MCF 10A (cell line): Measurements from ENCODE around the gene KDM4B. TPM values are rescaled to one million over a fixed set of nuclear protein-coding genes. Genes with fewer than 3 reads are reported as not detected.

Source experiments
- BruUV-seq: library from RNA; stranded (reverse); fragments of 400-500 nt; replicated peaks from 2 replicates; lab custom pipeline; 2021; lab: Mats Ljungman, UMichigan
- CTCF ChIA-PET: fragments of 300-600 bp; sonication (Branson Sonifier 250); formaldehyde crosslinking; extraction: SDS; loops from one replicate; lab custom pipeline; 2021; ENCODE audit warnings: antibody characterized with exemption, inconsistent platforms; lab: Yijun Ruan, JAX
- POLR2A ChIA-PET: fragments of 300-600, 350-650 bp; sonication (Branson Sonifier 250); formaldehyde crosslinking; extraction: SDS; loops from one replicate; lab custom pipeline; 2020; ENCODE audit warnings: antibody characterized with exemption, inconsistent platforms; lab: Yijun Ruan, JAX
- DNase-seq: peaks from one replicate; pipeline ENCODE4 v3.0.0-alpha.2; 2018; ENCODE audit not compliant: unreplicated experiment
- H3K27ac Mint-ChIP-seq: one replicate; pipeline ENCODE4 v1.8.0; 2022; ENCODE audit warnings: mild to moderate bottlenecking, low read depth, mixed read lengths; ENCODE audit not compliant: unreplicated experiment
- H3K27me3 Mint-ChIP-seq: one replicate; pipeline ENCODE4 v1.8.0; 2022; ENCODE audit warnings: mixed read lengths; ENCODE audit not compliant: insufficient read depth, unreplicated experiment
- H3K36me3 Mint-ChIP-seq: one replicate; pipeline ENCODE4 v1.8.0; 2022; ENCODE audit warnings: mild to moderate bottlenecking, moderate library complexity, mixed read lengths; ENCODE audit not compliant: insufficient read depth, unreplicated experiment
- H3K4me1 Mint-ChIP-seq: one replicate; pipeline ENCODE4 v1.8.0; 2022; ENCODE audit warnings: mixed read lengths; ENCODE audit not compliant: insufficient read depth, unreplicated experiment
- H3K4me3 Mint-ChIP-seq: one replicate; pipeline ENCODE4 v1.8.0; 2022; ENCODE audit warnings: mild to moderate bottlenecking, moderate library complexity, mixed read lengths; ENCODE audit not compliant: unreplicated experiment
- H3K9me3 Mint-ChIP-seq: one replicate; pipeline ENCODE4 v1.8.0; 2022; ENCODE audit warnings: mixed read lengths; ENCODE audit not compliant: unreplicated experiment
- CTCF ChIP-seq: fragments of 200-600 bp; IDR thresholded peaks from one replicate; pipeline ENCODE4 v1.8.0; 2022; ENCODE audit warnings: antibody characterized with exemption, mild to moderate bottlenecking; ENCODE audit not compliant: unreplicated experiment
- intact Hi-C: fragments of 100-400 bp; cut with micrococcal nuclease; formaldehyde crosslinking; loops from 2 replicates; pipeline ENCODE4 v1.14.1; 2022
- total RNA-seq: library from RNA; stranded (reverse); gene quantifications from 2 replicates; pipeline ENCODE4 v1.2.3, GENCODE V29; 2022

KDM4B gene
- total RNA-seq, 1 experiment from 2014 or later: 34.4 TPM

DNA sequence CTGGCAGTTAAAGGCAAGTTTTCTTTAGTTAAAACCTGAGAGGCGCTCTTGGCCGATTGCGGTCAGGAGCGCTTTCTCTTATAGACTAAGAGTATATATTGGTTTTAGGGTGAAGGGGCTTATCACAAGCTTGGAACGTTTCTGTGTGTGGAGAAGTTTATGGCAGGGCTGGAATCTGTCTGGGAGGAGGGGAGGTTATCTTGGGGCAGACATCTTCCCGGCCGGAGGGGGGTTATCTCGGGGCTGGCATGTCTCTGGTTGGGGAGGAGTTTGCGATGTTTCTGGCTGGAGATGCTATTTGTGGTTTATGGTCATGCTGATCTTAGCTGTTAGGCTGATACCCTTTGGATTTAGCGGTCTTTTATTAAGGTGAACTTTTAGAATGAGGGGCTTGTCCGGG lies 18.3 kb downstream of the KDM4B start:
- no peak for TF ChIP-seq CTCF
- Mint-ChIP-seq H3K36me3 (peaks cover 2% of the 10 kb centered on the region), H3K27ac (no peak overlapping the region), H3K9me3 (no peaks in the 10 kb centered on the region), H3K27me3 (no peaks in the 10 kb centered on the region), H3K4me3 (no peak overlapping the region), H3K4me1 (peaks cover 17% of the 10 kb centered on the region)
- ChIA-PET CTCF (no interaction called here), POLR2A (interaction anchor here (1.7 kb wide), 1 partner anchor 17 kb away, joined by 6 read pairs; no protein-coding TSS in a partner anchor)
- BruUV-seq: no TSS peak
- DNase-seq: no peak
- intact Hi-C loops: no loop called here

- intact Hi-C loops: no loop called here
- Mint-ChIP-seq H3K4me3 (no peak overlapping the region), H3K27me3 (no peaks in the 10 kb centered on the region), H3K36me3 (peaks cover 8% of the 10 kb centered on the region), H3K27ac (no peak overlapping the region), H3K4me1 (peaks cover 17% of the 10 kb centered on the region), H3K9me3 (no peaks in the 10 kb centered on the region)
- ChIA-PET CTCF (interaction anchor here (0.6 to 1.1 kb wide), 2 partner anchors 14 to 254 kb away, joined by 3 to 6 read pairs; no protein-coding TSS in a partner anchor), POLR2A (interaction anchor here (0.9 to 1.7 kb wide), 2 partner anchors 17 to 20 kb away, joined by 6 to 10 read pairs; partner anchors contain the start of gene KDM4B)
- TF ChIP-seq CTCF: no peak
- no peak for DNase-seq
- BruUV-seq: no TSS peak
Observed at GRCh38 chr19:4987692-4988370, 18.9 kb downstream of the KDM4B start.

GRCh38 chr19:4988770-4989251 lies 19.9 kb downstream of the KDM4B start:
- no peak for DNase-seq
- no peaks in the 10 kb centered on the region for H3K27me3 Mint-ChIP-seq
- no peak for TF ChIP-seq CTCF
- CTCF ChIA-PET: interaction anchor here (0.6 to 1.1 kb wide), 3 partner anchors 13 to 593 kb away, joined by 3 to 6 read pairs (median 3); no protein-coding TSS in a partner anchor
- BruUV-seq: no TSS peak
- H3K36me3 Mint-ChIP-seq: peaks cover 12% of the 10 kb centered on the region
- intact Hi-C loops: no loop called here
- H3K4me3 Mint-ChIP-seq: no peak overlapping the region
- no peak overlapping the region for H3K27ac Mint-ChIP-seq
- peaks cover 17% of the 10 kb centered on the region for H3K4me1 Mint-ChIP-seq
- POLR2A ChIA-PET: interaction anchor here (0.9 to 1.7 kb wide), 2 partner anchors 18 to 21 kb away, joined by 6 to 10 read pairs; partner anchors contain the start of gene KDM4B
- no peaks in the 10 kb centered on the region for H3K9me3 Mint-ChIP-seq

DNA sequence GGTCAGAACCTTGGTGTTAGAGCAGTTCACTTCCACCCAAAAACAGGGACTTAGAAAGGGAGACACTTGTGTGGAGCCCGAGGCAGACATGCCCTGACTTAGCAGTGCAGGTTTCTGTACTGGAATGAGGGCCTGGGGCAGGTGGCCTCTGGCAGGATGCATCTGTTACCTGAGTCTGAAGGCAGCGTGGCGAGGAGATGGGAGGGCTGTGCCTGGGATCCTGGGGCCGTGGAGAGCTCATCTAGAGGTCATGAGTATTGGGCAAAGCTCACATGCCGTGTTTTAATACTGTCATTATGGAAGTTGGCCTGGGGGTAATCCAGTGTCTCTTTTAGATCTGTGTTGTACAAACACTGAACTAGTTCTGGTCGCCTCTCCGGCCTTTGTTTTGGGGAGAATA lies 21.4 kb downstream of the KDM4B start:
- Mint-ChIP-seq H3K9me3 (no peaks in the 10 kb centered on the region), H3K4me1 (peaks cover 17% of the 10 kb centered on the region), H3K4me3 (no peak overlapping the region), H3K27me3 (no peaks in the 10 kb centered on the region), H3K27ac (no peak overlapping the region), H3K36me3 (peaks cover 12% of the 10 kb centered on the region)
- ChIA-PET POLR2A (interaction anchor here (1.3 kb wide), 1 partner anchor 159 kb away, joined by 3 read pairs; no protein-coding TSS in a partner anchor), CTCF (interaction anchor here (1.2 kb wide), 1 partner anchor 78 kb away, joined by 4 read pairs; no protein-coding TSS in a partner anchor)
- BruUV-seq: no TSS peak
- no peak for TF ChIP-seq CTCF
- no peak for DNase-seq
- intact Hi-C loops: no loop called here
